NCI-H2081 treated with DMSO at 0.1 percent for 48 hours (cell line): ENCODE data around the gene HEXIM1.

ENCODE experiments used
- DNase-seq: peaks from one replicate; lab custom pipeline; 2025; lab: John Stamatoyannopoulos, UW

HEXIM1 gene

GRCh38 chr17:45172541-45173286 lies 24.4 kb downstream of the HEXIM1 start:
- DNase-seq = no peak

GRCh38 chr17:45175759-45176115 lies 27.5 kb downstream of the HEXIM1 start:
- DNase-seq = no peak

GRCh38 chr17:45177563-45177962 lies 29.3 kb downstream of the HEXIM1 start:
- no peak for DNase-seq

- DNase-seq = no peak
These were observed 35.9 kb downstream of the HEXIM1 start for GRCh38 chr17:45184144-45184543.

GRCh38 chr17:45186801-45187354 lies 38.6 kb downstream of the HEXIM1 start:
- DNase-seq = no peak

GRCh38 chr17:45189009-45189408 lies 40.7 kb downstream of the HEXIM1 start:
- DNase-seq = no peak

- DNase-seq = no peak
These were observed 42.4 kb downstream of the HEXIM1 start for GRCh38 chr17:45190503-45191255.

GRCh38 chr17:45195424-45195823 lies 47.1 kb downstream of the HEXIM1 start:
- no peak for DNase-seq

- no peak for DNase-seq
These were observed 48.8 kb downstream of the HEXIM1 start for GRCh38 chr17:45197108-45197507.

- DNase-seq = peak; percentile 24
These were observed 49.5 kb downstream of the HEXIM1 start for GRCh38 chr17:45197555-45198334.

- no peak for DNase-seq
These were observed 52.4 kb downstream of the HEXIM1 start for GRCh38 chr17:45200701-45201100.

GRCh38 chr17:45201457-45201856 lies 53.2 kb downstream of the HEXIM1 start:
- no peak for DNase-seq
